ENCODE data around the gene KLHL10. TPM values are rescaled to one million over a fixed set of nuclear protein-coding genes. Genes with fewer than 3 reads are reported as not detected.

KLHL10 gene
- total and polyA plus RNA-seq, 2 experiments from 2014 or later, result 0.13 to 0.42 TPM

- Mint-ChIP-seq H3K27ac (peak overlapping the region; percentile 16), H3K4me3 (peak overlapping the region; percentile 7; the same call in 2 of the 3 replicates), H3K4me1 (peaks cover 22% of the 10 kb centered on the region), H3K27me3 (ENCODE audit: insufficient read depth, low read depth, poor library complexity) (peaks cover 2% of the 10 kb centered on the region), H3K36me3 (ENCODE audit: low read depth) (peaks cover 3% of the 10 kb centered on the region; the same call in 1 of the 3 replicates), H3K9me3 (no peaks in the 10 kb centered on the region)
- Histone ChIP-seq H3K27me3 (ENCODE audit: insufficient read depth) (no peaks in the 10 kb centered on the region), H3K79me2 (replicated peaks; ENCODE audit: insufficient read depth) (peaks cover 87% of the 10 kb centered on the region), H3K9me2 (ENCODE audit: insufficient read depth) (no peaks in the 10 kb centered on the region), H3K4me3 (peak overlapping the region; percentile 14), H3K4me1 (ENCODE audit: insufficient read depth) (peaks cover 52% of the 10 kb centered on the region), H4K20me1 (replicated peaks; ENCODE audit: insufficient read depth) (peaks cover 56% of the 10 kb centered on the region), H3K36me3 (ENCODE audit: insufficient read depth) (no peaks in the 10 kb centered on the region), H3F3A (replicated peaks; ENCODE audit: low read depth) (peaks cover 16% of the 10 kb centered on the region; the same call in 1 of the 2 replicates), H2AFZ (no peak overlapping the region), H3K27ac (ENCODE audit: low read depth) (0 out of 2 replicates have a peak overlapping the region, but pooled peaks have one; percentile 56), H3K4me2 (peak overlapping the region; percentile 36)
- no peak for ATAC-seq
- TF ChIP-seq CTCF (conservative IDR thresholded peaks at IDR 0.05; ENCODE audit: low read depth in 2 of 2) (no peak), STAT1 (IDR thresholded peaks at IDR 0.05; ENCODE audit: unreplicated experiment) (no peak), ETS1 (IDR thresholded peaks at IDR 0.05) (no peak)
- no peak for DNase-seq (ENCODE audit: low spot score)
These were observed 22.8 kb downstream of the KLHL10 start for GRCh38 chr17:41860254-41860931.

GRCh38 chr17:41863074-41863848 is 25.6 kb downstream of the KLHL10 start:
- DNase-seq (ENCODE audit: low spot score), result peak; percentile 25
- H3K9me2 ChIP-seq (ENCODE audit: insufficient read depth), result no peaks in the 10 kb centered on the region
- H2AFZ ChIP-seq, result no peak overlapping the region
- Mint-ChIP-seq H3K27me3 (ENCODE audit: insufficient read depth, low read depth, poor library complexity) (no peaks in the 10 kb centered on the region), H3K36me3 (ENCODE audit: low read depth) (peaks cover 20% of the 10 kb centered on the region), H3K9me3 (no peaks in the 10 kb centered on the region), H3K27ac (no peak overlapping the region), H3K4me1 (peaks cover 22% of the 10 kb centered on the region), H3K4me3 (no peak overlapping the region)
- no peak overlapping the region for H3K27ac ChIP-seq (ENCODE audit: low read depth)
- peak overlapping the region; percentile 98 for H3K4me3 ChIP-seq
- peaks cover 52% of the 10 kb centered on the region for H3K4me1 ChIP-seq (ENCODE audit: insufficient read depth)
- peak overlapping the region; percentile 85 for H3K4me2 ChIP-seq
- peaks cover 45% of the 10 kb centered on the region for H4K20me1 ChIP-seq (replicated peaks; ENCODE audit: insufficient read depth)
- peaks cover 65% of the 10 kb centered on the region for H3K79me2 ChIP-seq (replicated peaks; ENCODE audit: insufficient read depth)
- no peaks in the 10 kb centered on the region for H3K27me3 ChIP-seq (ENCODE audit: insufficient read depth)
- peaks cover 15% of the 10 kb centered on the region for H3K36me3 ChIP-seq (ENCODE audit: insufficient read depth)
- ATAC-seq, result no peak; the same call in 2 of the 3 replicates
- H3F3A ChIP-seq (replicated peaks; ENCODE audit: low read depth), result peaks cover 29% of the 10 kb centered on the region
- TF ChIP-seq STAT1 (IDR thresholded peaks at IDR 0.05; ENCODE audit: unreplicated experiment) (no peak), EZH2phosphoT487 (IDR thresholded peaks at IDR 0.05; ENCODE audit: unreplicated experiment) (no peak), ZNF331 (CRISPR knock-in tag; IDR thresholded peaks at IDR 0.05; ENCODE audit: low read depth) (no peak), NANOG (IDR thresholded peaks at IDR 0.05; ENCODE audit: borderline replicate concordance) (no peak), ZNF462 (CRISPR knock-in tag; IDR thresholded peaks at IDR 0.05) (no peak), ZNF114 (CRISPR knock-in tag; IDR thresholded peaks at IDR 0.05) (no peak), ETS1 (IDR thresholded peaks at IDR 0.05) (no peak)

Data from GM23338 (cell line).